H9 (cell line): ENCODE measurements around the gene AFAP1L2. TPM values are rescaled to one million over a fixed set of nuclear protein-coding genes. Genes with fewer than 3 reads are reported as not detected.

Experiments
- DNase-seq: peaks from one replicate; pipeline ENCODE4 v3.0.0-alpha.2; 2017
- H2AFZ ChIP-seq: one replicate; pipeline ENCODE4 v1.6.1; 2013; ENCODE audit warnings: mild to moderate bottlenecking, low read length, control low read depth, moderate library complexity
- H2AK5ac ChIP-seq: 2 replicates; pipeline ENCODE4 v1.6.1; 2013; ENCODE audit warnings: low read length, control low read depth, mixed read lengths; ENCODE audit not compliant: insufficient read length
- H2BK120ac ChIP-seq: one replicate; pipeline ENCODE4 v1.6.1; 2013; ENCODE audit warnings: low read depth, mild to moderate bottlenecking, low read length, control low read depth, inconsistent platforms; ENCODE audit not compliant: poor library complexity, severe bottlenecking
- H2BK12ac ChIP-seq: 2 replicates; pipeline ENCODE4 v1.6.1; 2013; ENCODE audit warnings: low read length, control low read depth, mixed read lengths, low read depth; ENCODE audit not compliant: insufficient read length
- H2BK15ac ChIP-seq: 2 replicates; pipeline ENCODE4 v1.6.1; 2013; ENCODE audit warnings: low read depth, low read length, control low read depth
- H2BK20ac ChIP-seq: one replicate; pipeline ENCODE4 v1.6.1; 2013; ENCODE audit warnings: low read depth, mild to moderate bottlenecking, low read length, control low read depth, inconsistent platforms; ENCODE audit not compliant: poor library complexity, severe bottlenecking
- H2BK5ac ChIP-seq: 2 replicates; pipeline ENCODE4 v1.6.1; 2013; ENCODE audit warnings: low read length, control low read depth, mixed read lengths; ENCODE audit not compliant: insufficient read length
- H3K14ac ChIP-seq: 2 replicates; pipeline ENCODE4 v1.6.1; 2013; ENCODE audit warnings: low read length, control low read depth; ENCODE audit not compliant: insufficient read depth
- H3K18ac ChIP-seq: 2 replicates; pipeline ENCODE4 v1.6.1; 2013; ENCODE audit warnings: low read depth, mild to moderate bottlenecking, mixed read lengths, low read length, control low read depth; ENCODE audit not compliant: insufficient read length
- H3K23ac ChIP-seq: 2 replicates; pipeline ENCODE4 v1.6.1; 2013; ENCODE audit warnings: low read length, control low read depth, mixed read lengths, low read depth; ENCODE audit not compliant: insufficient read length
- H3K23me2 ChIP-seq: 2 replicates; pipeline ENCODE4 v1.6.1; 2013; ENCODE audit warnings: low read depth, mild to moderate bottlenecking, mixed read lengths, low read length, control low read depth; ENCODE audit not compliant: insufficient read length, poor library complexity, severe bottlenecking
- H3K27ac ChIP-seq: 2 replicates; pipeline ENCODE4 v1.5.1; 2013; ENCODE audit warnings: low read length, control low read depth, mixed read lengths, low read depth; ENCODE audit not compliant: insufficient read length
- H3K27me3 ChIP-seq: 2 replicates; pipeline ENCODE4 v1.6.1; 2013; ENCODE audit warnings: low read length, control low read depth, inconsistent platforms; ENCODE audit not compliant: insufficient read depth
- H3K4ac ChIP-seq: 2 replicates; pipeline ENCODE4 v1.6.1; 2013; ENCODE audit warnings: low read depth, mild to moderate bottlenecking, control low read depth, inconsistent platforms, low read length, moderate library complexity
- H3K4me1 ChIP-seq: 2 replicates; pipeline ENCODE4 v1.6.1; 2013; ENCODE audit warnings: low read length, control low read depth, inconsistent platforms; ENCODE audit not compliant: insufficient read depth
- H3K4me2 ChIP-seq: 2 replicates; pipeline ENCODE4 v1.6.1; 2013; ENCODE audit warnings: low read length, control low read depth, mixed read lengths; ENCODE audit not compliant: insufficient read length, insufficient read depth
- H3K56ac ChIP-seq: 2 replicates; pipeline ENCODE4 v1.6.1; 2013; ENCODE audit warnings: low read depth, mild to moderate bottlenecking, mixed read lengths, low read length, control low read depth; ENCODE audit not compliant: insufficient read length
- H3K79me1 ChIP-seq: 2 replicates; pipeline ENCODE4 v1.6.1; 2013; ENCODE audit warnings: low read depth, mild to moderate bottlenecking, moderate library complexity, low read length, control low read depth, inconsistent platforms; ENCODE audit not compliant: insufficient read depth, poor library complexity, severe bottlenecking
- H3K79me2 ChIP-seq: 2 replicates; pipeline ENCODE4 v1.6.1; 2013; ENCODE audit warnings: low read length, control low read depth, inconsistent platforms; ENCODE audit not compliant: insufficient read depth
- H3K9ac ChIP-seq: 2 replicates; pipeline ENCODE4 v1.6.1; 2013; ENCODE audit warnings: low read length, control low read depth, mixed read lengths; ENCODE audit not compliant: insufficient read length; ENCODE audit errors: extremely low read depth
- H3K9me3 ChIP-seq: one replicate; pipeline ENCODE4 v1.6.1; 2013; ENCODE audit warnings: low read depth, low read length, inconsistent platforms; ENCODE audit not compliant: control insufficient read depth
- H3T11ph ChIP-seq: one replicate; pipeline ENCODE4 v1.6.1; 2013; ENCODE audit warnings: mild to moderate bottlenecking, low read length, control low read depth, inconsistent platforms
- H4K20me1 ChIP-seq: one replicate; pipeline ENCODE4 v1.6.1; 2013; ENCODE audit not compliant: control insufficient read depth, insufficient read length, insufficient read depth
- H4K5ac ChIP-seq: 2 replicates; pipeline ENCODE4 v1.6.1; 2013; ENCODE audit warnings: low read depth, mild to moderate bottlenecking, mixed read lengths, low read length, control low read depth; ENCODE audit not compliant: insufficient read length
- H4K8ac ChIP-seq: replicated peaks from 2 replicates; pipeline ENCODE4 v1.6.1; 2013; ENCODE audit warnings: low read length, control low read depth, mixed read lengths, low read depth; ENCODE audit not compliant: insufficient read length
- H4K91ac ChIP-seq: 2 replicates; pipeline ENCODE4 v1.6.1; 2013; ENCODE audit warnings: low read depth, mild to moderate bottlenecking, moderate library complexity, mixed read lengths, low read length, control low read depth; ENCODE audit not compliant: insufficient read length
- H3K27ac Mint-ChIP-seq, 3 experiments: 2 replicates in 2 of 3; 3 replicates in 1 of 3; pipeline ENCODE4 v1.8.0; 2020 to 2021; ENCODE audit warnings: mixed read lengths in 3 of 3, mild to moderate bottlenecking in 1 of 3, moderate library complexity in 1 of 3
- H3K27me3 Mint-ChIP-seq: 2 replicates; pipeline ENCODE4 v1.8.0; 2021; ENCODE audit warnings: low read depth, mild to moderate bottlenecking, moderate library complexity, mixed read lengths
- H3K36me3 Mint-ChIP-seq, 3 experiments: 2 replicates in 2 of 3; 3 replicates in 1 of 3; pipeline ENCODE4 v1.8.0; 2020 to 2021; ENCODE audit warnings: low read depth in 3 of 3, mixed read lengths in 3 of 3; ENCODE audit not compliant: insufficient read depth in 1 of 3
- H3K4me1 Mint-ChIP-seq, 2 experiments: 2 replicates each; pipeline ENCODE4 v1.8.0; 2020; ENCODE audit warnings: mixed read lengths in 2 of 2
- H3K4me3 Mint-ChIP-seq, 2 experiments: 2 replicates in 1 of 2; 3 replicates in 1 of 2; pipeline ENCODE4 v1.8.0; 2020 to 2021; ENCODE audit warnings: mild to moderate bottlenecking in 2 of 2, mixed read lengths in 2 of 2, moderate library complexity in 1 of 2
- H3K9me3 Mint-ChIP-seq, 2 experiments: 2 replicates in 1 of 2; 3 replicates in 1 of 2; pipeline ENCODE4 v1.8.0; 2020; ENCODE audit warnings: mild to moderate bottlenecking in 2 of 2, mixed read lengths in 2 of 2, moderate library complexity in 1 of 2
- WGBS: extraction: QIAGEN DNeasy Blood & Tissue Kit; methylation state at CpG from one replicate; pipeline ENCODE4 v1.1.7; 2013; ENCODE audit warnings: missing lambda C conversion rate, low lambda C conversion rate, mixed read lengths; ENCODE audit not compliant: insufficient read length; ENCODE audit errors: extremely low coverage; 5-methylcytosine and 5-hydroxymethylcytosine counted together
- total RNA-seq: library from RNA; stranded (reverse); gene quantifications from 2 replicates; pipeline ENCODE4 v1.2.1, GENCODE V29; 2021
- TF ChIP-seq, protein P1 (sequence below): fragments of 200-600 bp; sonication (generic); conservative IDR thresholded peaks from 3 replicates; pipeline ENCODE4 v1.8.0; 2021; ENCODE audit warnings: antibody characterized with exemption, mild to moderate bottlenecking

The AFAP1L2 gene
- total RNA-seq, 1 experiment from 2014 or later, result 0.77 TPM

- TF ChIP-seq, protein P1, sequence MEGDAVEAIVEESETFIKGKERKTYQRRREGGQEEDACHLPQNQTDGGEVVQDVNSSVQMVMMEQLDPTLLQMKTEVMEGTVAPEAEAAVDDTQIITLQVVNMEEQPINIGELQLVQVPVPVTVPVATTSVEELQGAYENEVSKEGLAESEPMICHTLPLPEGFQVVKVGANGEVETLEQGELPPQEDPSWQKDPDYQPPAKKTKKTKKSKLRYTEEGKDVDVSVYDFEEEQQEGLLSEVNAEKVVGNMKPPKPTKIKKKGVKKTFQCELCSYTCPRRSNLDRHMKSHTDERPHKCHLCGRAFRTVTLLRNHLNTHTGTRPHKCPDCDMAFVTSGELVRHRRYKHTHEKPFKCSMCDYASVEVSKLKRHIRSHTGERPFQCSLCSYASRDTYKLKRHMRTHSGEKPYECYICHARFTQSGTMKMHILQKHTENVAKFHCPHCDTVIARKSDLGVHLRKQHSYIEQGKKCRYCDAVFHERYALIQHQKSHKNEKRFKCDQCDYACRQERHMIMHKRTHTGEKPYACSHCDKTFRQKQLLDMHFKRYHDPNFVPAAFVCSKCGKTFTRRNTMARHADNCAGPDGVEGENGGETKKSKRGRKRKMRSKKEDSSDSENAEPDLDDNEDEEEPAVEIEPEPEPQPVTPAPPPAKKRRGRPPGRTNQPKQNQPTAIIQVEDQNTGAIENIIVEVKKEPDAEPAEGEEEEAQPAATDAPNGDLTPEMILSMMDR, result no peak
- no peak overlapping the region for H3K27ac ChIP-seq
- no CpG with 5 or more reads among the region's 3 CpGs for WGBS
- no peak overlapping the region for H2BK120ac ChIP-seq
- no peak overlapping the region for H3K56ac ChIP-seq
- H3K4me1 Mint-ChIP-seq, result peaks cover 30 to 33% of the 10 kb centered on the region in 2 experiments
- H3T11ph ChIP-seq, result no peak overlapping the region
- no peak overlapping the region for H3K27ac Mint-ChIP-seq
- no peak overlapping the region for H3K4me2 ChIP-seq
- no peaks in the 10 kb centered on the region; the same call in 1 of the 2 replicates for H3K4me1 ChIP-seq
- H2BK15ac ChIP-seq, result no peak overlapping the region
- no peak overlapping the region for H4K8ac ChIP-seq
- no peak overlapping the region for H4K91ac ChIP-seq
- H3K23ac ChIP-seq, result no peak overlapping the region
- no peak overlapping the region for H2BK12ac ChIP-seq
- H3K4ac ChIP-seq, result no peak overlapping the region
- H3K36me3 Mint-ChIP-seq, result no peaks in the 10 kb centered on the region
- no peak overlapping the region for H2BK5ac ChIP-seq
- no peak overlapping the region for H4K5ac ChIP-seq
- no peaks in the 10 kb centered on the region for H3K27me3 ChIP-seq
- no peak overlapping the region for H3K18ac ChIP-seq
- H4K20me1 ChIP-seq, result no peaks in the 10 kb centered on the region
- no peaks in the 10 kb centered on the region for H3K79me2 ChIP-seq
- no peak overlapping the region for H3K4me3 Mint-ChIP-seq
- no peaks in the 10 kb centered on the region for H3K9me3 Mint-ChIP-seq
- no peak overlapping the region for H2AK5ac ChIP-seq
- H3K14ac ChIP-seq, result no peak overlapping the region
- H3K9me3 ChIP-seq, result no peaks in the 10 kb centered on the region
- no peaks in the 10 kb centered on the region for H3K79me1 ChIP-seq
- no peak overlapping the region for H2AFZ ChIP-seq
- no peak overlapping the region for H3K9ac ChIP-seq
- H3K23me2 ChIP-seq, result no peaks in the 10 kb centered on the region
- H3K27me3 Mint-ChIP-seq, result peaks cover 7% of the 10 kb centered on the region
- no peak for DNase-seq
- no peak overlapping the region for H2BK20ac ChIP-seq
These were observed 57.1 kb downstream of the AFAP1L2 start for GRCh38 chr10:114347241-114347640.
